CD4-positive, alpha-beta T cell treated with Interferon alpha-2 for 1 hour (primary cell): ENCODE results near the gene FOXP1.

ENCODE experiments used
- DNase-seq, 2 donors: peaks; one replicate each; pipeline ENCODE4 v3.0.0-alpha.2; 2020 to 2022

Gene FOXP1

GRCh38 chr3:71252466-71252865, 331.1 kb downstream of the FOXP1 start:
- DNase-seq = no peak

- DNase-seq = no peak
Observed at GRCh38 chr3:71251156-71251775, 332.3 kb downstream of the FOXP1 start.

DNA sequence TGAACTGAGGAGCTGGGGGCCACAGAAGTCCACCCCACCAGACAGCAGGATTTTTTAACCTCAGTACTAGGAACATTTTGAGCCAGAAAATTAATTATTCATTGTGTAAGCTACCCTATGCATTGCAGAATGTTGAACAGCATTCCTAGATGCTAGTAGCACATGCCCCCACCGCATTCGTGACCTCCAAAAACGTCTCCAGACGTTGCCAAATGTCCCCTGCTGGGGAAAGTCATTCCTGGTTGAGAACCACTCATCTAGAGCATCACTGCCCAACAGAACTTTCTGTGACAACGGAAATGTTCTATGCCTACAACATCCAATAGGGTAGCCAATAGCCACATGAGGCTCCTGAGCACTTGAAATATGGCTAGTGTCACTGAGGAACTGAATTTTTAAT, 333.5 kb downstream of the FOXP1 start:
- no peak for DNase-seq

- no peak for DNase-seq
Observed at GRCh38 chr3:71247958-71248335, 335.6 kb downstream of the FOXP1 start.

- DNase-seq = no peak
Observed at GRCh38 chr3:71247221-71247957, 336.1 kb downstream of the FOXP1 start.

- DNase-seq = no peak
Observed at GRCh38 chr3:71245971-71246880, 337.3 kb downstream of the FOXP1 start.

DNA sequence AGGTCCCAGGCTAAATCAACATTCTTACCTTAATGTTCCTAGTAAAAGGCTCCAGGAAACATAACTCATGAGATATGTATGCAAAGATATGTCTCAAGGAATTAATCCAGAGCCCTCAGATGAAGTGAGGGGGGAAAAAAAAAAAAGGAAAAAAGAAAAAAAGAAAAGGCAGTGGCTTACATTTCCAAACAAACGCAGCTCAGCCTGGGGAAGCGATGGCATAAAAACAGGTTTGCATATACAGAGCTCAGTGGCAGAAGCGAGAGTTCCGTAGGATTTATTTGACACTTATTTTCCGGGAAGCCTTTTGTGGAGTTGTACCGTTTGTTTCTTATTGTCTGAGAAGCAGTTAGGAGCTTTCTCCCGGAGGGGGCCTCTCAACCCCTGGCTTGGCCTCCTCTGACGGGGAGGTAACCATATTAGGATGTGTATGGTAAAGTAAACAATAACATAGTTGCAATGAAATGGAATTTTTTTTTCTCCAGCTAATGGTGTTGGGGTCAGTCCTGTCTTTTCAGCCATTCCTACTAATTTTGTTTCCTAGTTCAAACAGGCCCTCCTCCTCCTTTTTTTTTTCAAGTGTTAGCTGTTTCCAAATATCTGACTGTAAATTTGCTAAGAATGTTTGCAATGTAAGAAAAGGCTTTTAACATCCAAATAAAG, 338.6 kb downstream of the FOXP1 start:
- DNase-seq = no peak

DNA sequence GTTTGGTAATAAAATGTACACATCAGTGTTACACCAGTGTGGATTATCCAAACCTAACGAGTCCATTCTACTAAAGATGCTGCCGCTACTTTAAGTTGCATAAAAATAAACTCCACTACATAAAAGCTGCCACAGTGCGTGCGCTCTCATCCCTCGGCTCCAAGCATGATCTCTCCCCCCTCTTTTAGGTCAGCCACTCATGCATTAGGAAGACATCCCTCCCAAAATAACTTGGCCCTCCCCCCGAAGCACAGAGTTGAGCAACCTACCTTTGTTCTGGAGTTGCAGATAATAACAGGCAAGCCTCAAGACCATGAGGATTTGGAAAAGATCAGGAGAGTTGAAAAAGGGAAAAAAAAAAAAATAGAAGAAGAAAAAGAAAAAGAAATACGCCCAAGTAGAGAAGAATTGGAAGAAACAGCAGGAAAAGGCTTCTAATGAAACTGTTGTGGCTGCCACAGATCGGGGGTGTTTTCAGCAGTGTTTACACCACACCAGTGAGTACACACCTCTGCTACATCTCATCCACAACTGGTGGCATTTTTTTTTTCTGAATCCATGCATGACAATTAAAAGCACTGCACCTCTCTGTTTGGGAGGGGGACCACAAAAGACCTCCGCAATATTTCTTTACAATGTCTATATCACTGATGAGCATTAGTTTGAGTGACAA, 339.2 kb downstream of the FOXP1 start:
- no peak for DNase-seq

DNA sequence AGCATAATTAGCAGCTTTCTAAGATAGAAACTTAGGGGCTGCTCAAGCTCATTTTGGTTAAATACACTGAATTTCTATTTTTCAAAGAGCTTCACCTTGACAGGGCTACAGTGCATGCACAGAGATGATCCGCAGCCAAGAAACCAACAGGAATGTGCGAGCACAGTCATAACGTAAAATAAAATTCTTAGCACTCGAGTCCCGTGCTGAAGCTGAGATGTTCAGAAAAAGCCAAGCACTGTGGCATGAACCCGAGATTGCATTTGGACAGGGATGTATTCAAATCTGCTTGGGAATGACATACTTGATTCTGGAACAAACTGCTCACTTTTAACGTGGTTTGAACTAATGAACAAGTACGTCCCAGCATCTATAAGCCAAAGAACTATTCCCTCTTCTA, 340.3 kb downstream of the FOXP1 start:
- no peak for DNase-seq

DNA sequence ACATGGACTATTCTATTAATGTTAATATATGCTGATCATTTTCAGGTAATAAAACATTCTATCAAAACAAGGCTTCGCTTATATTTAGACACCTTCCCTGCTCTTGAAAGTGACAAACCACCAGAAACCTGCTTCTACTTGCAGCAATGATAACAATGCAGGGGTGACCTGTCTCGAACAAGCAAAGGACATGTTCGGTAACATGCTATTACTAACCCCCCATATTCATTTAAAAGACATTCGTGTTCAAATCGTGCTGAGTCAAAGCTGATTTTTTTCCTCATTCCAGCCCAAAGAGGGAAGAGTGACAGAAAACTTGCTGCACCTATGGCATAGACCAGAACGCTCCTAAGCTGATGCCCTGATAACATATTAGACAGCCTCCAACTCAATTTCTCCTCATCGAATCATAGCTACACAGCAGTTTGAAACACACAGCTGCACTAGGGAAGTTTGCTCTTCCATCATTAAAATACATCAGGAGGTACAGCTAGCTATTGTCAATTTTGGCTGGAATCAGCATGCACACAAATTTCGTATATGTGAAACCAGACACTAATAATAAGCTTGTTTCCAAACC, 341.5 kb downstream of the FOXP1 start:
- DNase-seq = no peak

GRCh38 chr3:71241246-71241901, 342.2 kb downstream of the FOXP1 start:
- no peak for DNase-seq

DNA sequence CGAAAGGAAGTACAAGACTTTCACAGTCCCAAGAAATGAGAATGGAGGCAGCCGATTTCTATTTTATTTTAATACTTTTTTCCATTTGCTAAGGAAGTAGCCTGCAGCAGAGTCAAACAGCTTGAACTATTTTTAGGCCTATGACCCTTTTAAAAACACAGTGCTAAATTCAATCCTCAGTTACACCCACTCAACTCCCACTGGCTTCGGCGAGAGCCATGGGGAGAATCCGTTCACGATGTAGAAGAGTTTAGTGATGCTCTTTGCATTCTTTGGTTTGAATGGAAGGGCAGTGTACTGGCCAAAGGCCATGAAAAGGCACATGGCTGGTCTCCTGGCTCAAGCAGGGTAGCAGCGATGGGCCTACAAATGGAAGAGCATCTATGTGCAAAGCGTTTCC, 343.5 kb downstream of the FOXP1 start:
- DNase-seq = no peak

DNA sequence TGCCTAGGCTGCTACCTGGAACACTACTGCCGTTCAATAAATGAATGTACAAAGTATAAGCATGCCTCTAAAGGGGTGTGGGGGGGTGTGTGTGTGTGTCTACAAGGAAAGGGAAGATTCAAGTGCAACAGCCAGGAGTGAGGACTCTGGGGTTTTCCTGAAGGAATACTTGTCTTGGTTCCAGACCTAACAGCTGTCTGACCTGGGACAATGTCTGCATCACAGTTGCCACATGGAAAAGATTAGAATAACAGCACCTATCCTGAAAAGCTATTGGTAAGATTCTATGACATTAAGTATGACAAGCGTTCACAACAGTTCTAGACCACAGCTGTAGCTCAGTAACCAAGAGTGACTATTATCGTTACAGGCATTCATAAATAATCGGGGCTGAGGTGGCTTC, 345.2 kb downstream of the FOXP1 start:
- DNase-seq = no peak

DNA sequence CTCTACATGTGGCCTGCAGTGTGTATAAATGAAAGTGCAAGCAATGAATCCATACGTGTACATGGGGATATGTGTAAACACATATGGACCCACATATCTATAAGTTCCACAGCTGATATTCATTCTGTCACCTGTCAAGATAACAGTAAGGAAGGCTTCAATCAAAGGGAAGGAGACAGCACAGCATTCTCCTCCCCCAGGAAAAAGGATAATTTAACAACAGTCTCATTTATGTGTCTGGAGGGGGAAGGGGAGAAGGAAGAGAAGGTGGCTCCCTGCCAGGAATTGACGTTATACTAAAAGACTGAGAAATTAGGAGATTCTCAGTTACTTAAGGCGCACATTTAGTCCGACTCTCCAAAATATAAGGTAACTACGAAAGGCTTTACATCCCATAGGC, 345.9 kb downstream of the FOXP1 start:
- no peak for DNase-seq

DNA sequence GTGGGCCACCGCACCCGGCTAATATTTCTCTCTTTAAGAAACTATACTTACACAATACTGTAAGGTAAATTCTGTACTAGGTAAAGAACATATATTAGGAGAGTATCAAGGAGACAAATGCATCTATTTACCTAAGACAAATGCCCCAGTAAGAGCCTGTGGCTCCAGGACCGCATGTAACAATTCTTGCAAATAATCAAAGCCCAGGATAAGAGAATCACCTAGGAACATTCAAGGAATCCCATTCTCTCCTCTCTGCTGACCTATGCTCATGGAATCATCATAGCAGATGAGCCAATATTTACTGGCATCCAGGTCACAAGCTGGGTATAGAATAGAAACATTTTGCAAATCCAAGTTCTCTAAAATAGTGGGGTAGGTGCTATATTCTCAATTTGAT, 347.7 kb downstream of the FOXP1 start:
- no peak for DNase-seq

GRCh38 chr3:71232895-71233294, 350.6 kb downstream of the FOXP1 start:
- no peak for DNase-seq

DNA sequence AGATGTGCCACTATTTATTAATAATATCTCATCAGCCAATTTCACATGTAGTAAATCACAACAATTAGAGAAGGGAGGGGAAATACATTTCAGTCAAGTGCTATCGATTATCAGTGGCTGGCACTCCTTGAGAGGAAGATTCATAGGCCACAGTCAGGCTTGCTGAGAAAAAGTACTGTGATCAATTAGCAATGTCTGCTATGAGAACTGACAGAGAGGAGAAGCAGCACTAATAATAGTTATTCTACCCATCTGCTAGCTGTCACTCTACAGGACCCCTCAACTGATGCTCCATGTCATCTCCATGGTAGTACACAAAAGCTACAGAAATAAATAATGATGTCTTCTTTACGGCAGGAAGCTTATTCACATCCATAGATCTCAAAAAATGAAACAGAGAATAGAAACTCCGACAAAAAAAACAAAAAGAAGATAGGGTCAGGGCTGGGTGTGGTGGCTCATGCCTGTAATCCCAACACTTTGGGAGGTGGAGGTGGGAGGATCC, 351.3 kb downstream of the FOXP1 start:
- no peak for DNase-seq

DNA sequence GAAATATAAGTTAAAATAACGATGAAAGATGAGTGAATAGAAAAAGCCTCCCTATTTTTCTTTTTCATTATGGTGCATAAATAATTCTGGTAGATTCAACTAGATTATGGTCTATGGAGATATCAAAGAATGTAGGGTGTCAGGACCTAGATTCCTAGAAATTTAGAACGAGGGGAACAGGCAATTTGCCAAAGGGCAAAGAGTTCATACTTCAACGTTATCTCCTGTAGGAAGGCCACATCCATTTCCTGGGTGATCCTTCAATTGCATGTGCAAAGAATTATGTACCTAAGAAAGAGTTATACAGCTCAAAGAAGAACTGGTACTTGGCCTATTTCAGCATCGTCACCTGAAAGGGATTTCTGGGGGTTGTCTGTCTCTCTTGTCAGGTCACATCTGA, 351.8 kb downstream of the FOXP1 start:
- no peak for DNase-seq

DNA sequence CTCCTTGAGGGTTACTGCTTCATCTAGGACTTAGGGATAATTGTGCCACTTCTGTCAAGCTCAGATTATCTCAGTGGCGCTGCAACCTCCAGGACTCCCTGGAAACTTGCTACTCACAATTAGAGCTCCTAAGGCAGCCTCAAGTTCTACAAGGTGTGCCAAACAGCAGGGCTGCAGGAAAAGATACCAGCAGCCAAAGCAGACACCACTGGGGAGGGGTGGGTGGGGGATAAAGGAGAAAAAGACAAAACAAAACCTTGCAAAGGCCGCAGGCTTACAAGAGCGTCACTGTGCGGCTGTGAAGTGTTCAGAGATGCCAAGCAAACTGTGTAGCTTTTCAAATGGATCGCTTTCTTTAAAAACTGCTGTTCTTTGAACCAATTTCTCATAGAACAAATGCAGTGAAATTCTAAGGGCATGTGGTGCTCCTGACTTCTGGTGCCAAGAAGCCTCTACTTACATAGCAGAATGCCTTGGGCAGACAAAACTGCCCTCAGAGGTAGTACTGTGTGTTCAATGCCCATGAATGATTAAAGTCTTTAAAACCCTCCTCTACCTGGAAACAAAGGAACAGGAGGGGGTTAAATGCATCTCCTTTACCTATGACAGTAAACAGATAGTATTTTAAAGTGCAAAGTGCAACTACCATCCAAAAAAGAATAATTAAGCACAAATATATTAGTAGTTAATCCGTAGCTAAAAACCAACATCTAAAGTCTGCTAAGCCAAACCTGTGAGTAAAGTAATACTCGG, 353.4 kb downstream of the FOXP1 start:
- DNase-seq = no peak

- no peak for DNase-seq
Observed at GRCh38 chr3:71228156-71228866, 355.2 kb downstream of the FOXP1 start.
